ENCODE data around the gene SLC18B1. TPM values are rescaled to one million over a fixed set of nuclear protein-coding genes. Genes with fewer than 3 reads are reported as not detected.

SLC18B1 gene
- total RNA-seq, 2 donors from 2014 or later: 3.9 to 4.1 TPM

Other genes starting within 250 kb of the SLC18B1 start
- gene TAAR8, start 246.0 kb downstream of the SLC18B1 start, total RNA-seq: not detected
- not detected for gene TAAR6, start 228.3 kb downstream of the SLC18B1 start, total RNA-seq
- not detected for gene TAAR5, start 208.9 kb downstream of the SLC18B1 start, total RNA-seq
- gene TAAR2, start 174.4 kb downstream of the SLC18B1 start, total RNA-seq: not detected
- gene TAAR1, start 139.5 kb downstream of the SLC18B1 start, total RNA-seq: not detected
- not detected for gene VNN1, start 84.6 kb downstream of the SLC18B1 start, total RNA-seq
- 1 to 10 TPM; 2.3 to 3.1 TPM for gene VNN2, start 40.7 kb downstream of the SLC18B1 start, total RNA-seq
- gene RPS12, start 15.9 kb upstream of the SLC18B1 start, total RNA-seq: 1,000 to 10,000 TPM; 1,467 to 1,579 TPM

All from activated T-helper 17 cell treated with anti-CD3 and anti-CD28 coated beads, Interleukin-2, amount 50 U/mL, for 72 hours (primary cell).